ENCODE measurements around the gene SUSD1. TPM values are rescaled to one million over a fixed set of nuclear protein-coding genes. Genes with fewer than 3 reads are reported as not detected.

The SUSD1 gene
- total RNA-seq, 1 donor from 2014 or later: 41.1 TPM

- peaks cover 32% of the 10 kb centered on the region for H3K4me1 Mint-ChIP-seq (ENCODE audit: low read depth)
- H3K36me3 Mint-ChIP-seq (ENCODE audit: insufficient read depth): peaks cover 19% of the 10 kb centered on the region
- no peaks in the 10 kb centered on the region for H3K27me3 Mint-ChIP-seq
- DNase-seq (ENCODE audit: low spot score, unreplicated experiment): no peak
- H3K27ac Mint-ChIP-seq: no peak overlapping the region
- TF ChIP-seq CTCF (IDR thresholded peaks at IDR 0.05; ENCODE audit: unreplicated experiment): no peak
- H3K4me3 Mint-ChIP-seq (ENCODE audit: low read depth): no peak overlapping the region
- no peaks in the 10 kb centered on the region for H3K9me3 Mint-ChIP-seq (ENCODE audit: low read depth)
Measured at GRCh38 chr9:112035166-112035826, 139.8 kb downstream of the SUSD1 start.

GRCh38 chr9:112034216-112034611, 140.9 kb downstream of the SUSD1 start:
- H3K27ac Mint-ChIP-seq: peak overlapping the region; percentile 25
- no peak overlapping the region for H3K4me3 Mint-ChIP-seq (ENCODE audit: low read depth)
- H3K9me3 Mint-ChIP-seq (ENCODE audit: low read depth): no peaks in the 10 kb centered on the region
- H3K36me3 Mint-ChIP-seq (ENCODE audit: insufficient read depth): peaks cover 13% of the 10 kb centered on the region
- H3K27me3 Mint-ChIP-seq: no peaks in the 10 kb centered on the region
- no peak for DNase-seq (ENCODE audit: low spot score, unreplicated experiment)
- TF ChIP-seq CTCF (IDR thresholded peaks at IDR 0.05; ENCODE audit: unreplicated experiment): no peak
- H3K4me1 Mint-ChIP-seq (ENCODE audit: low read depth): peaks cover 39% of the 10 kb centered on the region

- H3K9me3 Mint-ChIP-seq (ENCODE audit: low read depth): no peaks in the 10 kb centered on the region
Measured at GRCh38 chr9:112033237-112034215, 141.6 kb downstream of the SUSD1 start.

GRCh38 chr9:112032743-112033142, 142.4 kb downstream of the SUSD1 start:
- DNase-seq (ENCODE audit: low spot score, unreplicated experiment): no peak
- H3K36me3 Mint-ChIP-seq (ENCODE audit: insufficient read depth): peaks cover 13% of the 10 kb centered on the region
- TF ChIP-seq CTCF (IDR thresholded peaks at IDR 0.05; ENCODE audit: unreplicated experiment): no peak
- peaks cover 4% of the 10 kb centered on the region for H3K9me3 Mint-ChIP-seq (ENCODE audit: low read depth)
- H3K27ac Mint-ChIP-seq: no peak overlapping the region
- H3K27me3 Mint-ChIP-seq: no peaks in the 10 kb centered on the region
- peaks cover 51% of the 10 kb centered on the region for H3K4me1 Mint-ChIP-seq (ENCODE audit: low read depth)
- no peak overlapping the region for H3K4me3 Mint-ChIP-seq (ENCODE audit: low read depth)

More at GRCh38 chr9:112033237-112034215, 141.6 kb downstream of the SUSD1 start:
- Mint-ChIP-seq H3K36me3 (ENCODE audit: insufficient read depth) (peaks cover 12% of the 10 kb centered on the region), H3K4me1 (ENCODE audit: low read depth) (peaks cover 46% of the 10 kb centered on the region), H3K27me3 (no peaks in the 10 kb centered on the region), H3K4me3 (ENCODE audit: low read depth) (peak overlapping the region; percentile 23), H3K27ac (peak overlapping the region; percentile 25)
- no peak for TF ChIP-seq CTCF (IDR thresholded peaks at IDR 0.05; ENCODE audit: unreplicated experiment)
- no peak for DNase-seq (ENCODE audit: low spot score, unreplicated experiment)

- no peak for TF ChIP-seq CTCF (IDR thresholded peaks at IDR 0.05; ENCODE audit: unreplicated experiment)
- peak overlapping the region; percentile 46 for H3K27ac Mint-ChIP-seq
- peaks cover 4% of the 10 kb centered on the region for H3K9me3 Mint-ChIP-seq (ENCODE audit: low read depth)
- H3K36me3 Mint-ChIP-seq (ENCODE audit: insufficient read depth): peaks cover 12% of the 10 kb centered on the region
- H3K4me1 Mint-ChIP-seq (ENCODE audit: low read depth): peaks cover 51% of the 10 kb centered on the region
- no peak for DNase-seq (ENCODE audit: low spot score, unreplicated experiment)
- no peaks in the 10 kb centered on the region for H3K27me3 Mint-ChIP-seq
- H3K4me3 Mint-ChIP-seq (ENCODE audit: low read depth): no peak overlapping the region
Measured at GRCh38 chr9:112032009-112032408, 143.1 kb downstream of the SUSD1 start.

All from progenitor cell of endocrine pancreas (in vitro differentiated cells).